Amniotic epithelial cell (primary cell): ENCODE measurements around the gene P4HA1.
"Not testable (repeated sequence)": the region's sequence is repeated elsewhere in the genome, so short reads cannot be mapped to it uniquely, and the experiment has no call there.

Experiments used
- DNase-seq: peaks from one replicate; pipeline ENCODE4 v3.0.0-alpha.2; 2010; ENCODE audit warnings: low read depth

Gene P4HA1

GRCh38 chr10:73043319-73043718 lies 53.3 kb downstream of the P4HA1 start:
- peak; percentile 24 for DNase-seq

- DNase-seq = no peak
Measured at GRCh38 chr10:73042130-73042529, 54.5 kb downstream of the P4HA1 start.

- peak; percentile 80 for DNase-seq
Measured at GRCh38 chr10:73039635-73040034, 57.0 kb downstream of the P4HA1 start.

GRCh38 chr10:73036285-73036684 lies 60.4 kb downstream of the P4HA1 start:
- not testable (repeated sequence) for DNase-seq

GRCh38 chr10:73032536-73032935 lies 64.1 kb downstream of the P4HA1 start:
- DNase-seq = no peak

GRCh38 chr10:73026623-73027022 lies 70.0 kb downstream of the P4HA1 start:
- DNase-seq = peak; percentile 13

GRCh38 chr10:73023455-73024070 lies 73.1 kb downstream of the P4HA1 start:
- DNase-seq = not testable (repeated sequence)

- not testable (repeated sequence) for DNase-seq
Measured at GRCh38 chr10:73022961-73023360, 73.7 kb downstream of the P4HA1 start.

- not testable (repeated sequence) for DNase-seq
Measured at GRCh38 chr10:73021538-73022164, 75.0 kb downstream of the P4HA1 start.

GRCh38 chr10:73021050-73021449 lies 75.6 kb downstream of the P4HA1 start:
- DNase-seq = no peak

GRCh38 chr10:73019100-73019499 lies 77.6 kb downstream of the P4HA1 start:
- DNase-seq = no peak

- DNase-seq = no peak
Measured at GRCh38 chr10:73018632-73019031, 78.0 kb downstream of the P4HA1 start.

- peak; percentile 6 for DNase-seq
Measured at GRCh38 chr10:73017955-73018480, 78.6 kb downstream of the P4HA1 start.

GRCh38 chr10:73015779-73016178 lies 80.9 kb downstream of the P4HA1 start:
- DNase-seq = no peak

- no peak for DNase-seq
Measured at GRCh38 chr10:73003822-73004221, 92.8 kb downstream of the P4HA1 start.

GRCh38 chr10:73000973-73001372 lies 95.7 kb downstream of the P4HA1 start:
- no peak for DNase-seq

GRCh38 chr10:72997099-72997498 lies 99.6 kb downstream of the P4HA1 start:
- no peak for DNase-seq

- DNase-seq = not testable (repeated sequence)
Measured at GRCh38 chr10:72995459-72995858, 101.2 kb downstream of the P4HA1 start.

- not testable (repeated sequence) for DNase-seq
Measured at GRCh38 chr10:72989771-72990170, 106.9 kb downstream of the P4HA1 start.

- not testable (repeated sequence) for DNase-seq
Measured at GRCh38 chr10:72984618-72985017, 112.0 kb downstream of the P4HA1 start.

GRCh38 chr10:72981882-72982529 lies 114.7 kb downstream of the P4HA1 start:
- DNase-seq = peak; percentile 21

- DNase-seq = no peak
Measured at GRCh38 chr10:72981028-72981881, 115.4 kb downstream of the P4HA1 start.
